HS-5 (cell line): Measurements from ENCODE around the gene LMO7.
"Not testable (repeated sequence)": the region's sequence is repeated elsewhere in the genome, so short reads cannot be mapped to it uniquely, and the experiment has no call there.

Experiments
- DNase-seq: peaks from one replicate; pipeline ENCODE4 v3.0.0-alpha.2; 2012; ENCODE audit warnings: low read depth

LMO7 gene

DNA sequence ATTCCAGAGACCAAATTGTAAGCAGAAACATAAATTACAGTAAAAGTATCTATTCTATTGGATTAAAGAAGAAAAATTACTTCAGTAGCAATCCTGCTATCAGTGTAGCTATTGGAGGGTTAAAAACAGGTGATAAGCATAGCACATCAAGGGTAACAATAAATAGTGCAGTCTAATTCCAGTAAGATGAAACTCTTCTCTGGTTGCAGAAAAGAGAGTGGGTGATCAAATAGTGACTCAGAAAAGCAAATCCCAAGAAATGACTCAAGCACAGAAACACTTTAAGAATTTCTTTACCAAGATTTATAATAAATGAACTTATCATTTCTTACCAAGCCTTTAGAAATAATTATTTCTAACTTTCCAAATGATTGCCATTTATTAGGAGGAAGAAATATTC is 135.7 kb downstream of the LMO7 start:
- no peak for DNase-seq

DNA sequence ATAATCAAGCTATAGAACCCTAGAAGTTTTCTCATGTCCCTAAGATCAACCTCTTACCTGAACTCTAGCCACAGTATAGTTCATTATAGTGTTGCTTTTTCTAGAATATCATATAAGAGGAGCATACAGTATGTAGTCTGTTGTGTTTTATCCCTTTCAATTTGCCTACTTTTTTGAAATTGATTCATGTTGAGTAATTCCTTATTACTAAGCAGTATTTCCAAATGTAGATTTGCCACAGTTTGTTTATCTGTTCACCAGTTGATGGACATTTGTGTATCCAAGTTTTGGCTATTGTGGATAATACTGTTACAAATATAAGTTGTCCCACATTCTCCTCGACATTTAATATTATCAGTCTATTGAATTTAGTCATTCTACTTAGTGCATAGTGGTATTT is 138.0 kb downstream of the LMO7 start:
- no peak for DNase-seq

DNA sequence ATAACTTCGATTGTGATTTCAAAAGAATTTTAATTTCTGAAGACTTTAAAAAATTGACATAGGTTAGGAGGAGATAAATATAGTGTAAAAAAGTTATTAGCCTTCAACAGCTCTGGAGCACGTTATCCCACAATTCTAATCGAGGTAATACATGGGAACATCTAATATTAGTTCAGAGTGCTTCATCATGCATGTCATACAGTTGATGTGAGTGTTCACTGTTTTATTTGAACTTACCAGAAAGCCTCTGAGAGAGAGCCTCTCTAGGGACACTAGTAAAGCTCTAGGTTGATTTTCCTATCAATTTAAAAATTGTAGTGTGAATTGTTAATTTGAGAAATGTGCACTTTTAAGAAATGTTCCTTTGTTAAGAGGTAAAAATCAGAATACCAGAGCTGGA is 140.4 kb downstream of the LMO7 start:
- DNase-seq: no peak

DNA sequence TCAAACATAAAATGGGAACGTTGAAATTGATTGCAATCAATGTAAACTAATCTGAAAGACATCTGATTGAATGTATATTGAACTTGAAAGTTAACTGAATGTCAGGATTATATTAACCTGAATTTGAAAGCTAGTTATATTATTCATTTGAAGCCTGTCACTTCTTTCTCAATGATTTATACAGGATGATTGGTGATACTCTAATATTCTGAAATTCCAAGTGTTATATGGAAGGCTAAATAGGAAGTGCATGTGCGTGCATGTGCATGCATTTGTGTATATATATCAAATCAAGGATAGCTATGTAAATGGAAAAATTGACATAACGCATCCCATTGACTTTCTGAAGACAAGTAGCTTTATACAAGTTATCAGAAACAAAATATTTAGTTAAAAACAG is 143.3 kb downstream of the LMO7 start:
- DNase-seq: no peak

DNA sequence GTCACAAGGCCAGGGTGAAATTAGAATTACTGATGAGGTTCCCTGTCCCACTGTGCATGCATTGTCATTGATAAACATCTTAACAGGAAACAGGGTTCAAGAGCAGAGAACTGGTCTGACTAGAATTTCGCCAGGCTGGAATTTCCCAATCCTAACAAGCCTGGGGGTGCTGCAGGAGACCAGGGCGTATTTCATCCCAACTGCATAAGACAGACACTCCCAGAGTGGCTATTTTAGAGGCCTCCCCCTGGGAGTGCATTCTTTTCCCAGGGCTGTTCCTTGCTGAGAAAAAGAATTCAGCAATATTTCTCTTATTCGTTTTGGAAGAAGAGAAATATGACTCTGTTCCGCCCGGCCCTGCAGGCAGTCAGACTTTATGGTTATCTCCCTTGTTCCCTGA is 144.0 kb downstream of the LMO7 start:
- not testable (repeated sequence) for DNase-seq

DNA sequence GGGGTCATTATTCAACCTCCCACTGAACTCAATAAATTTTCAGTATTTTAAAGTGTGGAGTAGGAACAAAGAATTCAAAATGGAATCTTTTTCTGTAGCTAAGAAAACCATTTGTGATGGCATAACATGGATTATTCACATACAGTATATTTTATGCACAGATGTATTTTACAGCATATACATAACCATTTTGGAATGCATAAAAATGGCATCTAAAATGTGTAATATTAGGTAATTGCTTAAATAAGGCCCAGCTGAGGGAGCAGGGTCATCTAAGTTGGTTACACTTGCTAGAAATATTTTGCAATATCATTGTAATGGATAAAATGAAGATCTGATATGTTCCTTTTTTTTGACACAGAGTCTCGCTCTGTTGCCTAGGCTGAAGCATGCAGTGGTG is 146.9 kb downstream of the LMO7 start:
- no peak for DNase-seq

DNA sequence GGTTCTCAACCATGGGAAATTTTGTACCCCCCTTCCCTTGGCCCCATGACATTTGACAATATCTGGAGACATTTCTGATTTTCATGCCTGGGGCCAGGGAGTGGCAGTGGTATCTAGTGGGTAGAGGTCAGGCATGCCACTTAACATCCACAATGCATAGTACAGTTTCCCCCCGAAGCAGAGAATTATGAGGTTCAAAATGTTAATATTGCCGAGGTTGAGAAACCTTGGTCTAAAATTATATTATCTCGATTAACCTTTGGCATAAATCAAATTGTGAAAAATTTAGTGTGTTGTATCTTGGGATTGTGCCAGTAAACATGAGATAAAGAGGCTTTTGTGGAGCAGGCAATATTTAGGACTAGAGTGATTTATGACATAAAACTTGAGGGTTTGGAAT is 147.9 kb downstream of the LMO7 start:
- DNase-seq: no peak

DNA sequence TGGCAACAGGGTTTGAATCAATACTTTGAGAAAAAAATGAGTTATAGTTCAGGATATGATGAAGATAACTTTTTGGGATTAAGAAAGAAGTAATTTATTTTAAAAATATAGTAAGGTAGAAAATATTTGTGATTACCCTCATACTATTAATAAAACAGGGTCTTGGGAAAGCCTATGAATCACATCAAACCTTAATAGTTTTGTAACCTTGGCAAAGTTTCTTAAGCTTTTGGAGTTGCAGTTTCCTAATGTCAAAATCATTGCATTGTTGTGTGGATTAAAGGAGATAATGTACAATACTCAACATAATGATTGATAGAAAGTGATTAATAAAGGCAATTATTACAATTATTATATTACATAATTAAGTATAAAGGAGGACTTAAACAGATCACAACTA is 149.0 kb downstream of the LMO7 start:
- DNase-seq: no peak

DNA sequence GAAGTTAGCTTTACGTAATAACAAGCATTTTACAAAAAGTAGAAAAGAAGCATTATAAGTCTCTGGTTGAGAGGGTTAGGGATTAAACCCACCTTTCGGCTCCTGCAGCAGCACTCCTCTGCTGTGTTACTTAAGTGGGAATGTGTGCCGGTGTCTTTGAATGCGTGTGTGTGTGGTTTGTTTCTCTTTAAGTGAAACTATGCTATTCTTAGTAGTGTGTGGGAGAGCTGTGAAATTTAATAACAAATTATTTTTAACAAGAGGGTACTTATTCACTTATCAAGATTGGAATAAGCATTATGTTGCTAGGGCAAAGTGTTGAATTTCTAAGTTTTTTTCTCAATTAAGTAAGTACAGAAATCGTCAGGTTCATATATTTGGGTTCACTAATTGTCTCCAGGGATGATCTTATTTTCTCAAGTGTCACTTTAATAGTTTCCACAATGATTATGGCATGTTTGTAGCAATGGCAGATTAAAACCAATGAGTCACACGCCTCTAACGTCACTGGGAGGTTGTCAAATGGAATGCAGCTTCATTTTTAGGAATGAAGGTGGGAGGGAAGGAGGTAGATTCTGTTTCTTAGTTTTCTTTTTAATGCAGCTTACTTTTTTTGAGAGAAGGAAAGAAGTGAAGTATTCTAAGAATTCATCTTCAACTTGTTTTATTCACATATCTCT is 151.3 kb downstream of the LMO7 start:
- no peak for DNase-seq

DNA sequence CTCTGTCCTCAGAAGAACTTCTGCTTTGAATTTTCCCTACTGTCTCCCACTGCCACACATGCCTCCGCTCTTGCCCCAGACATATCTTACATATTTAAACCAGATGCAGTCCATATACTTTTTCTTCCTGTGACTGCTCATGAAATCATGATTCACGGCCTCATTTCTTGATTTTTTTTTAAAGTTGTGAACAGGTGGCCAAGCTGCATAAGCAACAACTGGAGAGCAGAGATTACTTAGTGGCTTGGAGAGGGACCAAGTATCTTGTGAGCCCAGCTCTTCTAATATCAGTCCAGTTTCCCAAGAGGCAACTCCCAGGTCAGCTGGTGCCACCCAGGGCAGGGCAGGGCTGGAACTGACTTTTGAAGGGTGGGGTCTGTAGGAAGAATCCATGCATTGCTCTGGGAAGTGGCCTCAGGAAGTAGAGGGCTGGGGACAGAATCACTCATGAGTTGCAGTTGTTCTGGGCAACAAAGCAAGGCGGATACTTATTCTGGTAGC is 152.4 kb downstream of the LMO7 start:
- DNase-seq: peak; percentile 75

DNA sequence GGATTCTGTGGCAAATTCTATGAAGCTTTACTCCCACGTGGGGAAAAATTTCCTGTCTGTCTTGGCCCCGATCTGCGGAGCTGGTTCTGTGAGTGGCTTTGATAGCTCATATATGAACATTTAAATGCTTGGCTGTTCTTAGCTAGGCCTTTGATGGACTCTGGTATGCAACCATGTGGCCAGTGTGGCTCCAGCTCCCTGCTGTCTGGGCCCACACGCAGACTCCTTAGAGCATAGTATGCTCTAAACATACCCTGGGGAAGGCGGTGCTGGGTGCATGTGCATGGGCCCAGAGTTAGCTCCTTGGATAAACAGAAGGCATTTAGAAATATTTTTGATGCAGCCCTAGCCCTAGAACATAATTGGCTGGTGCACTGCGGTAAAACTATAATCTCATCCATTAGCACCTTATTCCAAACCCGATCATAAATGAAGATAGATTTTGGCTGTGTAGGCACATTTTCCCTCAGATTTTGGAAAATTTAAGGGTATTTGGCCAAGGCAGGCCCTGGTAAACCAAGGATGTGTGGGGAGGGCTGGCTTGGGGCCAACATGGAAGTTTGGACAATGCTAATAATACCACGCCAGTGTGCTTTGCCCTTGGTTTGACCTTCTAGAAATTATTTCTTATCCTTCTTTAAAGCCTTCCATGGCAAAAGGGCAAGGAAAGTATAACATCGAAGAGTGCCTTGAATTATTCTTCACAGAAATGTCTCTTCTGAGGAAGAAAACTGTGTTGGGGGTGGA is 153.5 kb downstream of the LMO7 start:
- DNase-seq: no peak

DNA sequence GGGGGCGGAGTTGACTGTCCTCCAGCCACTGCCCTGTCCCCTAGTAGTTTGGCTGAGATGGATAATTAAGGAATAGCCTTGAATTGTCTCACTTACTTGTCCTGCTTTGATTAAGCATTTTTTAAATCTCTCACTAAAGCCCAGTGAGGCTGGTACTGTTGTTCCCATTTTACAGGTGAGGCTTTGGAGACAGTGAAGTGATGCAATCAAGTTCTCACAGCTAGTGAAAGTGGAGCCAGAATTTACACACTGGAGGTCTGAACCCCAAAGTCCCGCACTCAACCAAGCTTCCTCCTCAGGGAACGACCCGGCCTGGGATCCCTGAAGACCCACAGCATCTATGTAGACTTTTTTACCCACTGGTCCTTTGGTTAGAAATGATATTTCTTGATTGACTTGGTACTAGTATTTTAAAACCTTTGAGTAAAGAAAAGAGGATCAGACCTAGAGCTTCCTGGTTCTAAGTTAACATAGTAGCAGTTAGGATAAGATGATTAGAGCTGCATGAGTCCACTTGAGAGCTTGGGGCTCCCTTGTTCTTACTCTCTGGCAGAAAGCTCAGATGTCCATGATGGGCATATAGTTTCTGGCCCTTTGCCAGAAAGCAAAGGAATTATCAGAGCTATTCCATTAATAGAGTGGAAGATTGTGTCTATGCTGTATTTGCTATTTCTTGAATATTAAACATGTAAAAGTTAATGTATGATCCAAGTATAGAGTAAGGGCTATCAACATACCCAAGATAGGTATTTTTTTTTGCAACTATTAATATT is 154.3 kb downstream of the LMO7 start:
- no peak for DNase-seq

DNA sequence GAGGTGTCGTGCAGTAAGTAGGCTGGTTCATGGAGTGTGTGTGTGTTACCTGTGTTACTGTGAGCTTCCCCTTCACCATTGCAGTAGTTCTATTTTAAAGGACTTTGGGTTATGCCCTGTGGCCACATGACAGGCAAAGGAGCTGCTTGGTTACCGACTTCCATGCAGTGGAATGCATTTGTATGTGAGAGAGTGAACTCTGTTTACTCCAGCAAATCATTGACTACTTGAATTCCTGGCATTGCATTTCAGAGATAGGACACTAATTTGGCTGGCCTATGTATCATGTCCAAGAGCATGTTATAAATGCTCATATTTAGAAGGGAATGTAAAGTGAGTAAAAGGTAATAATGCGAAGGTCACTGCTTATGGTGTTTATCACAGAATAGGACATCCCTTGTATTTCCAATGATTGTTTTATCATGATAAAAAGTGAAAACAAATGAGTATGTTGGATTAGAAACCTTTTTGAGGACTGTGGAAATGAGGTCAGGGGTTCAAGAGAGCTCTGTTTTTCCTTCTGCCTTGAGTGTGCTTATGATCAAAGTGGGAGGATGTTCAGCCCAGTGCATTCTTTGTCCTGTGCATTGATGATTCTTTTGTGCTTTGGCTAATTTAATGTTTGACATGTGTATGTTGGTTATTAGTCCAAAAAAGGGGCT is 156.5 kb downstream of the LMO7 start:
- DNase-seq: no peak

DNA sequence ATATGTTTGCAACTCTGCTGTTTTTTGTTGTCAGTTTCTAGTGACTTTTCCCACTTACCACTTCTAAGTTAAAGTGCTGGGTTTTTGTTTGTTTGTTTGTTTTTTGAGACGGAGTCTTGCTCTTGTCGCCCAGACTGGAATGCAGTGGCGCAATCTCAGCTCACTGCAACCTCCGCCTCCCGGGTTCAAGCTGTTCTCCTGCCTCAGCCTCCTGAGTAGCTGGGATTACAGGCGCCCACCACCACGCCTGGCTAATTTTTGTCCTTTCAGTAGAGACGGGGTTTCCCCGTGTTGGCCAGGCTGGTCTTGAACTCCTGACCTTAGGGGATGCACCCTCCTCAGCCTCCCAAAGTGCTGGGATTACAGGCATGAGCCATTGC is 157.0 kb downstream of the LMO7 start:
- DNase-seq: not testable (repeated sequence)

DNA sequence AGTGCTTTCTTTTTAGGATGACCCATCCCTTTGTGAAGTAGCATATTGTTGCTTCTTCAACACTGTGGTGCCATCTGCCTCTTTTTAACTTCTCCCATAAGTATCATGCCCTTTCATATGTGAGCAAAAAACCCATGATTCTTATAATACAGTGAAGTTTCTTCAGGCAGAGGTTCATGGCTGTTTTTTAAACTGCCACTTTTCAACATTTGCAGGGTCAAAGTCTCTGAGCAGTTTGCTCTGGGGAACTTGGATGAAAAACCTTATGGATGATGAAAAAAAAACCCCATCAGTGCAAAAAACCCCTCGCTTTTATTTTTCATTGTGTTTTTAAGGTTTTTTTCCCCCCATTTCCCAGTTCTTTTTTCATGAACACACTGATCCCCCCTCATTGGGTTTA is 158.5 kb downstream of the LMO7 start:
- DNase-seq: no peak

DNA sequence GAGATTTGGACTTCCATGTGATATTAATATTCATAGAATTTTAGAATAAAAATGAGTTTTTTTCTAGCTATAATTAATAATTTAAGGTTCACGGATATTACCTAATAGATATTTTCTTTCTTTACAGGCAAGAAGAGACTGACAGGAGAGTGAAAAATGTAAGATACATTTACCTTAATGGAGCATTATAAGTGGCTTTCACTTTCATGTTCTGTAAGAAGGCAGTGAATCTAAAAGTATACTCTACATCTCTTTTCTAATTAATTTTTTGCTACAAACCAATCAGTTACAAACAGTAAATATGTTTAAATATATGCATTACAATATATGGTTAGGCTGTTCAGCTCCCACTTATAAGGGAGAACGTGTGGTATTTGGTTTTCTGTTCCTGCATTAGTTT is 159.1 kb downstream of the LMO7 start:
- no peak for DNase-seq

DNA sequence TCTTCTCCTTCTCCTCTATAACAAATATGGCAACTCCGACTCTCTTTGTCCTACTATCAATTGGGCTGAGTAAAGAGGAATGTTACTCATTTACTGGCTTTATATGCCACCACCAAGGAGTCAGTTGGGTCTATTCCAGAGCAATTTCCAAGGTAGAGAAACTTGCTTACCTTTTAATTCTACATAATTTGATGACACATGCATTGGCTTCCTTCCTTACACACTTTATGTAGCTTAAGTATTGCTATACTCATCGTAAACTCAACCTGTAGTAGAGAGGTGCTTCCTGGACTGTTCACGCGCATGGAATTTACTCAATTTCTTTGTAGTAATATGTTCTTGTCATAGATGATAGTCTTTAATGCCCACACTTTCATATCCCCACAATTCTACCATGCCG is 160.7 kb downstream of the LMO7 start:
- no peak for DNase-seq

DNA sequence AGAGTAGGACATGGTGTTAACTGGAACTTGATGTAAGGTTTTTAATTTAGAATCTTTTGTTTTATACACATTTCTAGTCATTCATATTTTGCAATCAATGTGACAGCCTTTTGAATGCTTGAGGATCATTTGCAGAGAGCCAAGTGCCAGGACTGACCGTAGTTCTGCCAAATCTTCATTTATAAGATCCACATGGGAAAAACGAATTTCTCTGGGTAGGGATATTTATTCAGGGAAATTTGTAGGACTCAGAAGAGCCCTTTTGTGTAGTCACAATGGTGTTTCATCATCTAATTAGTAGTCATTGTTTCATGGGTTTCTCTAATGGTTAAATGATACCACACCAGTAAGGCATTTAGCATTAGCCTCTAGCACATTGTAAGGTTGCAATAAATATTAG is 161.1 kb downstream of the LMO7 start:
- DNase-seq: no peak

DNA sequence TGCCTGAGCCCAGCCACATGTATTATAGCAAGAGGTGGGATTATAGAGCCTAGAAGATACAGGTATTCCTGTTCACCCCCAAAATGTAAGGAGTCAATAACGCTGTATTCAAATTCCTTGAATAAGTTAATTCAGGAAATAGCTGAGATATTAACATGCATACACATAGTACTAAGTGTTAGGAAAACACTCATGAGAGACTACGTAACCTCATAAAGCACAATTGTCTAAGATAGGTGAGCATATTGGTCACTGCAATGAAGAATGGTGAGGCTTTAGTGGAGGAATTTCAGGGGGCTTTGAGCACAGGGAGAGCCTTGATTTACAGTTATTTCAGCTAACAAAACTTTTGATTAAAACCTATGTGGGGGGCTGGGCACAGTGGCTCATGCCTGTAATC is 161.6 kb downstream of the LMO7 start:
- DNase-seq: no peak

DNA sequence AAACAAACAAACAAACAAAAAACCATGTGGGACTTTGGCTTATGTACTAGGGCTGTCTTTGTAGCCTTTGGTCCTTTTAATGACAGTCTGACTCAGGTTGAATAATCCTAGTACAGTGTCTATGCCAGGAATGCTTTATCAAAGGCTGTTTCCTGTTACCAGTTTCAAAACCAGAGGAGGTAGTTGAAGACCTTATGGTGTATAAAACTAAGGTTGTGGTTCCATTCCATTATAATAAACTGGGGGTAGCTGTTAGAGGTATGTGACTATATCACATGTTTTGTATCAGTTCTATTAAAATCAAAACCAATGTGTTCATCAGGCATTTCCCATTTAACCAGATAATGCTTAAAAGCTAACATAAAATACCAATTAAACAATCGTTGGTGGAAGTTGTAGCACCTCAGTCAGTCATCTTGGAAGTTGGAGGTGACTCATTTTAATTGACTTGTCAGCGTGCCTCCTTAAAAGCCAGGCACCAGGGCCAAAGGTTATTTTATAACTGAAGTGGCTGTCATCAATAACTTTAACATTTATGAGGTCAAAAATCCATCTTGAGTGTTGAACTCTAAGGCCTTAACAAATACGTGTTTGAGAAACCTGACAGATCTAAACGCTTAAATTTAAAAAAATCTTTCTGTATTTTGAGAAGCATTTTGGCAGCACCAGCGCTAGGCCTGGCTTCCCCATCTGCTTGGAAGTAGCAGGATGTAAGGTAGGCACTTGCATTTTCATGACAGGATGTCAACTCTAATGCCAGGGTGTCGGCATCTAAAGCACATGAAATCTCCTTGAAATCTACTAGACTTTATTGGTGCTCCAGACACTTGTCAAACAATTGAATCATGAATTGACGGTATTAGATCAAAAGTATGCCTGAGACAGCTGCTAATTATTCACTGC is 162.5 kb downstream of the LMO7 start:
- no peak for DNase-seq

DNA sequence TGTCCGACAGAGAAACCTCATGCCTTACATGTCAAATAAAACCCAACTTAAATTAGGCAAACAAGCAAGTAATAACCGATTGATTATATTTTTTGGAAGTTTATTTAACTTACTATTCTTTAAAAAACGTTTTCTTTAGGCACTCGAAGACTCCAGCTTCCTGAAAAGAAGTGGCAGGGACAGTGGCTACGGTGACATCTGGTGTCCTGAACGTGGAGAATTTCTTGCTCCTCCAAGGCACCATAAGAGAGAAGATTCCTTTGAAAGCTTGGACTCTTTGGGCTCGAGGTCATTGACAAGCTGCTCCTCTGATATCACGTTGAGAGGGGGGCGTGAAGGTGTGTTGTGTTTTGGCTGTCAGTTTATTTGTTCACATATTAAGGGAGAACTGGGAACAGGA is 164.4 kb downstream of the LMO7 start:
- no peak for DNase-seq
